ENCODE results near the gene ACADL. TPM values are rescaled to one million over a fixed set of nuclear protein-coding genes. Genes with fewer than 3 reads are reported as not detected.

The ACADL gene
- total RNA-seq, 4 donors from 2014 or later, result 0.44 to 1.6 (median 0.95) TPM

DNA sequence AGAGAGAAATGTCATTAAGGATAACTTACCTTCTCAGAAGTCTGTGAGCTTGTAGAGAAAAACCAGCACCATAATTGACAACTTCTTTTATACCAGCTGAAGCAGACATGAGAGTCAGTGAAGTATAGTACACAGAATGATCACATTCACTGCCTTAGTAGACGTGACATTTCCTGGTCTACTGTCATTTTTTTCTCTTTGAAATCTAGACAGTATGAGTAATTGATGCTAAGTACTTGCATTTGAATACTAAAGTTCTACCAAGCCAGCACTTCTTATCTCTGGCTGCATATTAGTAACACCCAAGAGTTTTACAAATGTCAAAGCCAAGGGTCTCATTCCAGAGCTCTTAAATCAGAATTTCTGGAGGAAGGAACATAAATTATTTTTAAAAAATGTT lies 25.4 kb upstream of the ACADL start:
- H3K27me3 ChIP-seq, result no peaks in the 10 kb centered on the region
- WGBS, 2 donors, result 13 to 29% methylated on average over 1 of the region's 1 CpG
- no peaks in the 10 kb centered on the region for H3K36me3 ChIP-seq
- no peak overlapping the region for H3K27ac ChIP-seq
- no peak for DNase-seq
- H3K9me3 ChIP-seq, result no peaks in the 10 kb centered on the region
- TF ChIP-seq CTCF (IDR thresholded peaks at IDR 0.05), result no peak
- no peak for TF ChIP-seq POLR2A (IDR thresholded peaks at IDR 0.05)
- no peaks in the 10 kb centered on the region for H3K4me1 ChIP-seq
- no peak overlapping the region for H3K4me3 ChIP-seq
- intact Hi-C loops (cut with DNase I), result no loop called here

GRCh38 chr2:210233487-210233886 lies 8.2 kb upstream of the ACADL start:
- H3K4me1 ChIP-seq, result no peaks in the 10 kb centered on the region
- peaks cover 0 to 8% (median 0%) of the 10 kb centered on the region in 4 donors for H3K27me3 ChIP-seq
- TF ChIP-seq CTCF (IDR thresholded peaks at IDR 0.05) (no peak), POLR2A (IDR thresholded peaks at IDR 0.05) (no peak)
- DNase-seq, result no peak
- no peak overlapping the region for H3K27ac ChIP-seq
- H3K9me3 ChIP-seq, result no peaks in the 10 kb centered on the region
- no peak overlapping the region for H3K4me3 ChIP-seq
- intact Hi-C loops (cut with DNase I), result no loop called here
- 71 to 73% methylated on average over 3 of the region's 3 CpGs for WGBS, 2 donors
- H3K36me3 ChIP-seq, result no peaks in the 10 kb centered on the region

DNA sequence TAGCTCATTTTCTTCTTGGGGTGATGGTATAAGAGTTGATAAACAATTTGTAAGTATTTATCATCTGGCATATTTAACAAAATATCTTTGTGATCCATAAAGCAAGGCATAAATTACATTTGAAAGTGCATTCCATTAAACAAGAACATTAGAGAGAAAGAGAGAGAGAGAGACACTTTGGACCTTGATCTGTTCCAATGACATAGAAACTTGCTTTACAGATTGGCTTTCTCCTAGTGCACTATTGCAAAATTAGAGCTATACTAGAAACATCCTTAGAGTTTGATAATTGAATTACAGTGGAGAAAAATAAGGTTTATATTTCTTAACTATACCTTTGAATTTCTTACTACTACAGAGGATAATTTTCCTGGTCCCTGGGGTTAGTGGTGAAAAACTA lies 5.7 kb upstream of the ACADL start:
- intact Hi-C loops (cut with DNase I), result no loop called here
- Histone ChIP-seq H3K4me3 (no peak overlapping the region), H3K4me1 (peaks cover 0 to 5% (median 0%) of the 10 kb centered on the region in 3 donors), H3K36me3 (no peaks in the 10 kb centered on the region), H3K27me3 (peaks cover 0 to 14% (median 0%) of the 10 kb centered on the region in 4 donors), H3K27ac (no peak overlapping the region), H3K9me3 (no peaks in the 10 kb centered on the region)
- no peak for DNase-seq
- TF ChIP-seq CTCF (IDR thresholded peaks at IDR 0.05) (no peak), POLR2A (IDR thresholded peaks at IDR 0.05) (no peak)

DNA sequence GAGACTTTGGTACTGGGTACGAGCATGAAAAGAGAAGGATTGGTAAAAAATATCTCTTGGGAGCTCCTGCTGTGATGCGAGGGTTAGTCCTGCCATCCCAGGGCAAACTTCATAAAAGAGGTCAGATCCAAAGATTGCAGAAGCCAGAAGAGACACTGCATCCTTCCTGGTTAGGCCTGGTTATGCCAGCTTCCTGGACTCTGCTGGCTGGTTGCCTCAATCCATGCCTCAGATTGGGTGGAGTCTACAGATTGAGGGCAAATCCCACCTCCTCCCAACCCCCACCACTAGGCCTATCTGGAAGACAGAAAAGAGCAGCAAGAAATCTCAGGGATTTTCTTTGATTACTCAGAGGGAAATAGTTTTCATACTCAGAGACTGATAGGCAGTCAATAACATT lies 5.3 kb upstream of the ACADL start:
- H3K4me1 ChIP-seq, result peaks cover 0 to 9% (median 3%) of the 10 kb centered on the region in 3 donors
- no peak for DNase-seq
- TF ChIP-seq CTCF (IDR thresholded peaks at IDR 0.05), result no peak
- no peak for TF ChIP-seq POLR2A (IDR thresholded peaks at IDR 0.05)
- no peak overlapping the region for H3K27ac ChIP-seq
- intact Hi-C loops (cut with DNase I), result no loop called here
- 76 to 85% methylated on average over 2 of the region's 2 CpGs for WGBS, 2 donors
- H3K4me3 ChIP-seq, result no peak overlapping the region
- H3K36me3 ChIP-seq, result no peaks in the 10 kb centered on the region
- no peaks in the 10 kb centered on the region for H3K9me3 ChIP-seq
- peaks cover 0 to 19% (median 0%) of the 10 kb centered on the region in 4 donors for H3K27me3 ChIP-seq

DNA sequence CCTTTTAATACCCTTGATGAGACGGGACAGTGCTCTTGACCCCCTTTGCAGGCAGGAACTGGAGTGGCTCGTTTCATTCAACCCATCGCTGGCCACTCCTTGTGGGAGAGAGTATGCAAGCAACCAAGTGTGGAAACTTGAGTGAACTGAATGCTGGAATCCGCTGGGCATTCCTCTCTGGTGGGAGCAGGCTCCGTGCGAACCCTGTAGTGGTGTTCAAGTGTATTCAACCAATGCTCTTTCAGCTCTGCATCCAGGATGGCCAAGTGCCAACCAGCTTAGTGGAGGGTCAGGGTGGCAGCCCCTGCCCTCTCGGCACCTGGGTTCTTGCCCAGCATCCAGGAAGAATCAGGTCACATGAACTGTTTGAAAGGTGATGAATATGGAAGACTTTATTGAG lies 3.3 kb upstream of the ACADL start:
- H3K4me1 ChIP-seq, result peaks cover 0 to 23% (median 3%) of the 10 kb centered on the region in 3 donors
- no peaks in the 10 kb centered on the region for H3K36me3 ChIP-seq
- no peak overlapping the region for H3K27ac ChIP-seq
- no peak for TF ChIP-seq CTCF (IDR thresholded peaks at IDR 0.05)
- no peak for TF ChIP-seq POLR2A (IDR thresholded peaks at IDR 0.05)
- DNase-seq, result no peak
- H3K9me3 ChIP-seq, result no peaks in the 10 kb centered on the region
- WGBS, 2 donors, result 82 to 86% methylated on average over 3 to 4 of the region's 7 CpGs
- intact Hi-C loops (cut with DNase I), result no loop called here
- peaks cover 0 to 35% (median 0%) of the 10 kb centered on the region in 4 donors for H3K27me3 ChIP-seq
- H3K4me3 ChIP-seq, result no peak overlapping the region
